SK-N-MC (cell line): ENCODE data around the gene SH3RF3.

Experiments used
- DNase-seq: peaks from one replicate; pipeline ENCODE4 v3.0.0-alpha.2; 2011; ENCODE audit warnings: low read depth, low spot score
- H3K27ac ChIP-seq: fragments of 200-600 bp; sonication (generic); 2 replicates; pipeline ENCODE4 v1.5.1; 2016; ENCODE audit warnings: mixed run types
- H3K36me3 ChIP-seq: fragments of 200-600 bp; sonication (generic); 2 replicates; pipeline ENCODE4 v1.6.1; 2017; ENCODE audit warnings: antibody characterized with exemption, low read length, mixed read lengths; ENCODE audit not compliant: insufficient read depth
- H3K4me3 ChIP-seq: fragments of 200-600 bp; sonication (generic); 2 replicates; pipeline ENCODE4 v1.5.1; 2016
- H3K9ac ChIP-seq: fragments of 200-600 bp; sonication (generic); 2 replicates; pipeline ENCODE4 v1.8.0; 2017; ENCODE audit warnings: mixed run types, mixed read lengths; ENCODE audit not compliant: insufficient read length
- H3K9me3 ChIP-seq: fragments of 200-600 bp; sonication (generic); 2 replicates; pipeline ENCODE4 v1.6.1; 2017; ENCODE audit warnings: low read depth, mild to moderate bottlenecking, antibody characterized with exemption, low read length, moderate library complexity, mixed read lengths
- EZH2 ChIP-seq: fragments of 200-600 bp; sonication (generic); IDR thresholded peaks from one replicate; pipeline ENCODE4 v1.6.1; 2017; ENCODE audit warnings: antibody characterized with exemption
- FOXP2 ChIP-seq: optimal IDR thresholded peaks from 2 replicates; pipeline ENCODE3; 2011; ENCODE audit warnings: mild to moderate bottlenecking, moderate library complexity; ENCODE audit not compliant: insufficient read depth; ENCODE audit errors: extremely low read length, control extremely low read depth
- POLR2AphosphoS5 ChIP-seq: IDR thresholded peaks from 2 replicates; pipeline ENCODE4 v1.6.1; 2012; ENCODE audit warnings: mild to moderate bottlenecking, low read depth, low read length, borderline replicate concordance

SH3RF3 gene

DNA sequence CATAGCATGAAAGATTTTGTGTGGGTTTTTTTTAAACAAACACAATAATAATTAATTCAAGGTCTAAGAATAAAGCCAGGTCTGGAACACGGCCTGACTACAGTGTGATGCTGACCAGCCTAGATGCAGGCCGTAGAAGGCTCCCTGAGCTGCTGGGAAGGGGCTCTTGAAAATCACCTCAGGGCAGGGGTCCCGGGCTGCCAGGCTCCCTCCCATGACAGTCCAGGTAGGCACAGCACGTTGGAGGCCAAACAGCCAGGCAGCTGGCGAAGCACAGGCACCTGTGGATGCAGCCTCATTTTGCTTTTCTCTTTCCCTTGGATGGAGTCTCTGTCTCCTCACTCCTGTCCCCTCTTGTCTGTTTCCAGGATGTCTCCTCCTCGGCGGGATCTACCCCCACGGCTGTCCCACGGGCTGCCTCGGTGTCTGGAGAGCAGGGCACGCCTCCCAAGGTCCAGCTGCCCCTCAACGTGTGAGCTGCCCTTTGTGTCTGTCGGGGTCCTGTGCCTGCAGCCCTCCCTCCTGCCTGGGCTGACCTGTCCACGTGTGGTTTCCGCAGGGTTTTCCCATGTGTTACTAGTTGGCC is 290.3 kb downstream of the SH3RF3 start:
- no peak for TF ChIP-seq FOXP2
- TF ChIP-seq POLR2AphosphoS5, result no peak
- TF ChIP-seq EZH2, result no peak
- Histone ChIP-seq H3K4me3 (no peak overlapping the region), H3K9ac (no peak overlapping the region)

DNA sequence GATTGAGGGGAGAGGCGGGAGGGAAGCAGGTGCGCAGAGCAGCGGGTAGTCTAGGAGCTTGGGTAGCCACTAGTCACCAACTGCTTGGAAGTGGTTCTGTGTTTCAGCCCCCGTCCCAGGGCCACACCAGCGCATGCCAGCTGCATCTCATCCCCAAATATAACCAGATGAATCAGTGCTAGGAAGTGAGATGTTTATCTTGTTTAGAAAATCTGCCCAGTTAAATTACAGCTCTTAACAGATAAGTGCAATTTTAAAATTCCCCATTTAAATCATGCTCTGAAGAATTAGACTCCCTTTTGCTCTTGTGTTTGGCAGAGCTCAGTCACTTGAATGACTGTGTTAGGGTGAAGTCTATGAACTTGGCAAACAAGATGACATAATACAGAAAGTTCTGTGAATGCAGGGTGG is 291.0 kb downstream of the SH3RF3 start:
- Histone ChIP-seq H3K36me3 (no peaks in the 10 kb centered on the region), H3K4me3 (no peak overlapping the region)

More for the DNA sequence above, 290.3 kb downstream of the SH3RF3 start:
- no peak for DNase-seq
- Histone ChIP-seq H3K27ac (no peak overlapping the region), H3K36me3 (no peaks in the 10 kb centered on the region), H3K9me3 (no peaks in the 10 kb centered on the region)

DNA sequence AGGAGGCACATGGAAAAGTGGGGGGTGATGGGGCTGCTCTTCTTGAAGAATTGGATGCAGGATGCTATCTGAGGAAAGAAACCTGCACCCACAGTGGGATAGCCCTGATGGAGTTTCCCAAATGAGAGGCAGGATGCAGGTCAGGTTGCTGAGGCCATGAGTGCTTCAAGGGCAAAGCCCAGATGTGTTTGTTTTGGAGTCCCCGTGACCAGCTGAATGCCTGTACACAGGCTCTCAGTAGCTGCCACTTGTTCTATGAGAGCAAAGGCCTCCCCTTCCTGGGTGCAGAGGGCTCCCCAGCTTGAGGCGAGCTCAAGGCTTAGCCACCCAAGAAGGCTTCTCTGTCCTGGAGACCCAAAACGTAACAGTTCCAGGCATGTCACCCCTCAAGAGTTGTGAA is 292.1 kb downstream of the SH3RF3 start:
- no peak for DNase-seq
- no peaks in the 10 kb centered on the region for H3K9me3 ChIP-seq
- H3K27ac ChIP-seq, result no peak overlapping the region
- no peak overlapping the region for H3K4me3 ChIP-seq
- TF ChIP-seq POLR2AphosphoS5, result no peak
- H3K9ac ChIP-seq, result no peak overlapping the region
- H3K36me3 ChIP-seq, result no peaks in the 10 kb centered on the region

More for the DNA sequence above, 291.0 kb downstream of the SH3RF3 start:
- no peak for TF ChIP-seq EZH2
- TF ChIP-seq POLR2AphosphoS5, result no peak
- H3K27ac ChIP-seq, result no peak overlapping the region
- no peaks in the 10 kb centered on the region for H3K9me3 ChIP-seq
- DNase-seq, result no peak
- no peak overlapping the region for H3K9ac ChIP-seq

DNA sequence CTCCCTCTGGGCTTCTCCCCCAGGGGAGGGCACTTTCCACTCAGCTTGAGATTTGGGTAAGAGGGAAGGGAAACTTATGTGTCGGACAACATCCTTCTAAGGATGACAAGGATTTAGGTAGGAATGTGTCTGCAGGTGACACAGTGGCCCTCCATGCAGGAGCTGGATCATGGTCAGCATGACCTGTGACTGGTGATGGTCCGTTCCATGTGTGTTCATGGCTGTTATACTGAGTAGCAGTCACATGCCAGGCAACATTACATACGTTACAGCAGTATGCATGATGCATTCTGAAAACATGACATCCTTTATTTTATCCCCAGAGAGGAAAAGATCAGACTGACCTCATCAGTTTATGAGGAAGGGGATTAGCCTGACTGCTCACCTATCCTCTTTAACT is 292.6 kb downstream of the SH3RF3 start:
- no peak for TF ChIP-seq POLR2AphosphoS5
- no peak for TF ChIP-seq EZH2
- TF ChIP-seq FOXP2, result no peak
- no peak overlapping the region for H3K27ac ChIP-seq
- H3K4me3 ChIP-seq, result no peak overlapping the region
- H3K36me3 ChIP-seq, result no peaks in the 10 kb centered on the region
- no peaks in the 10 kb centered on the region for H3K9me3 ChIP-seq
- no peak for DNase-seq
- no peak overlapping the region for H3K9ac ChIP-seq

DNA sequence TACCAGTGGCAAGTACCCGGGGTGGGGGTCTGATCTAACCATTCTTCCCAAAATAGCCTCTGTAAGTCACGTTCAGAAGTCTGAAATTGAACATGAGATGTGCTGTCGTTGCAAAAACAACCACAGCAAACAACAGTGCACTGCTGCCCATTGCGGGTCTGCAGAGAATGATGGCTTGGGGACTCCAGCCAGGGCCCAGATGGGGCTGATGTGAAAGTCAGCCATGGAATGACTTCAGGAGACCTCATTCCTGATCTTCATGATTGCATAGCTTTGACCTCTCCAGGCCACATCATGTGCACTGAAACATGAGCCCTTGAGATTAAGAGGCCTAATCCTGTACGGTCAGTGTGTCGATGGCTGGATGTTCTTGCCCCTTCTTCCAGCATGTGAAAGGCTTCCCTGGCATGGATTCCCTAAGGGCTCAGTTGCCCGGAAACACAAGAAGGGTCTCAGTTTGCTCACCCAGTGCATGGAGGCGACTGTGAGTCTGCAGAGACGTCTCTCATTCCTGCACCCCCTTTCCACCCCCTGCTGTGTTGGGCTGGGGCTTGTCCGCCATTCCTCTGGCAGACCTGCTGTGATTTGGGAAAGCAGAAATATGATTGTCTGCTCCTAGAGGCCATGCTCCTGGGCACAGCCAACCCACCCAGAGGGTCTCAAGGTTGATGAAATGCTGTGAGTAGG is 293.2 kb downstream of the SH3RF3 start:
- no peaks in the 10 kb centered on the region for H3K9me3 ChIP-seq
- no peak overlapping the region for H3K9ac ChIP-seq
- DNase-seq, result no peak
- no peaks in the 10 kb centered on the region for H3K36me3 ChIP-seq
- H3K4me3 ChIP-seq, result no peak overlapping the region
- TF ChIP-seq EZH2 (no peak), FOXP2 (no peak), POLR2AphosphoS5 (no peak)
- no peak overlapping the region for H3K27ac ChIP-seq

DNA sequence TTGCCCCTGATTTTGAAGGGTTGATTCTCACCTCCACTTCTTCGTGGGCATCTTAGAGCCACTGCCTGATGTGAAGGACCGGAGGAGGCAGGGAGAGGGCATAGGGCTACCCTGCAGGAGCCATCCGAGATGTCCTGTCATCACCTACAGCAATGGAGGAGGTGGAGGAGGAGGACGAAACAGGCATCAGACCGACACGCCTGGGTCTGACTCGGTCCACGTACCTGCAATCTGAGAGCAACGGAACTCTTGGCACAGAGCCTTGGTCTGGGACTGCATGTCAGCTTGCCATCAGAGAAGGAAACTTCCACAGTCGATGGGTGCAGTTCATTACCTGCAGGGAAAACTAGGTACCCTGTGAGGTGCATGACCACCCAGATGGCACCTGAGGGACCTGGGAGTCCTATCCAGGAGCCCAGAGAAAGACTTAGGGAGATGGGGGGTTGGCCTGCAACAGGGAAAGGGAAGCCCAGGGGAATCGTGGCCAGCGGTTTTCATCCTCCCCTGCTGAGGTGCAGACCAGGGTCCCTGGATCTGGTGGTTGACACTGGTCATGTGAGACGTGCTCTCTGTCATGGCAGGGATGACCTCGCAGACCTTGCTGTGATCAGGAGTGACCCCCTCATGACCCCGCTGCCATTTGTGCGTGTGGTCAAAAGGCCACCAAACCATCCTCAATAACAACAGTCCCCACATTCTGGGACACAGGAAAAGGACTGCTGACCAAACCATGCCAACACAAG is 293.9 kb downstream of the SH3RF3 start:
- TF ChIP-seq EZH2, result no peak
- TF ChIP-seq POLR2AphosphoS5, result no peak
- no peak for TF ChIP-seq FOXP2
- Histone ChIP-seq H3K9ac (no peak overlapping the region), H3K9me3 (no peaks in the 10 kb centered on the region), H3K36me3 (no peaks in the 10 kb centered on the region), H3K27ac (no peak overlapping the region), H3K4me3 (no peak overlapping the region)
- no peak for DNase-seq

DNA sequence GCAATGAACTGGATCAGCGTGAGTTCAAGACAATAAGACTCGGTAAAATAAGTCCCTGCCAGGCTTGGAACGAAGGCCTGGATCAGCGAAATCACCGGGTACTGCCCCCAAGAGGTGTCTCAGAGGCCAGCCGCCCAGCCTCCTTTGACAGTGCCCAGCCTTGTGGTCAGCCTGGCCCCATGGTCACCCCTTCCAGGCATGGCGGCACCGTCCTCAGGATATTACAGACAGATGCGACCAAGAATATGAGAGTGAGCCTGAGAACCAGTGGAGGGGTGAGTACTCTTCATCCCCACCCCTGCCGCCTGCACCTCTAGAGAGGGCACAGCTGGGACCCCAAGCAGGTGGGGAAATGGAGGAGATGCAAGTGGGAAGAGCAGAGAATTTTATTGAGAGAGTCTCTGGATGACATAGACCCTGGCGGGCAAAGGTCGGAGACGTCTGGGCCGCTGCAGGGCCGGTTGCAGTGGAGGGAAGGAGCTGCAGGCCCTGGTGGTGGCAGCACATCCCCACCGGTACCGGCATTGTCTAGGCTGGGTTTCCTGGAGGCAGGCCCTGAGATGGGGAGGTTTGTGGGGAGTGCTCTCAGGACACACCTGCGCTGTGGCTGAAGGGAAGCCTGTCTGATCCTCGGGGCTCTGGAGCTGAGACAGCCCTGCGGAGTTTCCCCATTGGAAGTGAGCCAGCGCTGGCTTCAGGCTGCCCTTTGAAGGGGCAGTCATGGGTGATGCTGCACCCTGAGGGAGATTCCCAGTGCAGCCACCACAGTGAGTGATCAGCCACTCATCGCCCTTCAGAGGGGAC is 294.8 kb downstream of the SH3RF3 start:
- no peaks in the 10 kb centered on the region for H3K36me3 ChIP-seq

DNA sequence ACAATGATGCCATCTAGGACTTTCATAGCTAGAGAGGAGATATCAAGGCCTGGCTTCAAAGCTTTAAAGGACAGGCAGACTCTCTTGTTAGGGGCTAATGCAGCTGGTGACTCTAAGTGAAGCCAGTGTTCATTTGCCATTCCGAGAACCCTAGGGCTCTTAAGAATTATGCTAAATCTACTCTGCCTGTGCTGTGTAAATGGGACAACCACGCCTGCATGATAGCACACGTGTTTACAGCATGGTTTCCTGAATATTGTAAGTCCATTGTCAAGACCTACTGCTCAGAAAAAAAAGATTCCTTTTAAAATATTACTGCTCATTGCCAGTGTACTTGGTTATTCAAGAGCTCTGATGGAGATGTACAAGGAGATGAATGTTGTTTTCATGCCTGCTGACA is 296.4 kb downstream of the SH3RF3 start:
- H3K4me3 ChIP-seq, result no peak overlapping the region
- no peak overlapping the region for H3K9ac ChIP-seq
- no peaks in the 10 kb centered on the region for H3K9me3 ChIP-seq
- H3K27ac ChIP-seq, result no peak overlapping the region
- no peaks in the 10 kb centered on the region for H3K36me3 ChIP-seq
- no peak for DNase-seq
- TF ChIP-seq EZH2, result no peak
- TF ChIP-seq FOXP2, result no peak
- TF ChIP-seq POLR2AphosphoS5, result no peak

More for the DNA sequence above, 294.8 kb downstream of the SH3RF3 start:
- Histone ChIP-seq H3K9ac (no peak overlapping the region), H3K27ac (no peak overlapping the region), H3K4me3 (no peak overlapping the region), H3K9me3 (no peaks in the 10 kb centered on the region)
- no peak for DNase-seq
- TF ChIP-seq EZH2 (no peak), FOXP2 (no peak), POLR2AphosphoS5 (no peak)
